Lower leg skin (tissue), 4 donors: ENCODE measurements around the gene CYFIP1. TPM values are rescaled to one million over a fixed set of nuclear protein-coding genes. Genes with fewer than 3 reads are reported as not detected.
A peak's percentile ranks its signal among the peaks of the same experiment; 100 is the strongest.

Source experiments
- DNase-seq, 2 donors: peaks; one replicate each; pipeline ENCODE4 v3.0.0-alpha.2; 2019; ENCODE audit warnings: low spot score in 2 of 2
- H3K4me3 ChIP-seq: fragments of 200-600 bp; sonication (generic); 2 replicates; pipeline ENCODE4 v1.5.1; 2017; ENCODE audit warnings: mild to moderate bottlenecking, low read depth; ENCODE audit not compliant: poor library complexity, severe bottlenecking
- CTCF ChIP-seq, 3 donors: fragments of 450-650 bp; IDR thresholded peaks; one replicate each; pipeline ENCODE4 v1.5.1; 2016; ENCODE audit warnings: antibody characterized with exemption in 3 of 3, mild to moderate bottlenecking in 3 of 3, moderate library complexity in 2 of 3
- POLR2A ChIP-seq, 2 donors: fragments of 450-650 bp; IDR thresholded peaks; one replicate each; pipeline ENCODE4 v1.6.1; 2016 to 2017; ENCODE audit warnings: antibody characterized with exemption in 2 of 2, mild to moderate bottlenecking in 1 of 2, moderate library complexity in 1 of 2
- WGBS, 2 donors: methylation state at CpG; one replicate each; pipeline ENCODE4 v1.1.5; 2018; 5-methylcytosine and 5-hydroxymethylcytosine counted together
- intact Hi-C: fragments of 100-400 bp; cut with DNase I; formaldehyde crosslinking; loops from one replicate; pipeline ENCODE4 v1.15.0; 2023; ENCODE audit warnings: low total_unique reads
- total RNA-seq, 4 donors: library from RNA; depleted of rRNA; stranded (reverse); fragments of >200 nt; gene quantifications; one replicate each; pipeline ENCODE4 v1.1.0, GENCODE V29; 2016

CYFIP1 gene
- total RNA-seq, 4 donors from 2014 or later, result 81.0 to 108 (median 94.6) TPM

GRCh38 chr15:22944651-22945050 is 35.5 kb downstream of the CYFIP1 start:
- TF ChIP-seq POLR2A (IDR thresholded peaks at IDR 0.05) (no peak), CTCF (IDR thresholded peaks at IDR 0.05) (no peak)
- DNase-seq, result peak in 1 of 2 donors; percentile 56
- 47 to 60% methylated on average over 8 of the region's 8 CpGs for WGBS, 2 donors
- intact Hi-C loops, result no loop called here
- no peak overlapping the region for H3K4me3 ChIP-seq

- intact Hi-C loops, result no loop called here
- DNase-seq, result no peak
- no peak overlapping the region for H3K4me3 ChIP-seq
- TF ChIP-seq POLR2A (IDR thresholded peaks at IDR 0.05) (no peak), CTCF (IDR thresholded peaks at IDR 0.05) (no peak)
- 95 to 97% methylated on average over 13 to 15 of the region's 15 CpGs for WGBS, 2 donors
Measured at GRCh38 chr15:22942877-22943276, 37.3 kb downstream of the CYFIP1 start.

- no peak for DNase-seq
- intact Hi-C loops, result no loop called here
- H3K4me3 ChIP-seq, result no peak overlapping the region
- 86 to 88% methylated on average over 20 to 23 of the region's 24 CpGs for WGBS, 2 donors
- TF ChIP-seq CTCF (IDR thresholded peaks at IDR 0.05) (no peak), POLR2A (IDR thresholded peaks at IDR 0.05) (no peak)
Measured at GRCh38 chr15:22942306-22942855, 37.8 kb downstream of the CYFIP1 start.

GRCh38 chr15:22941179-22941578 is 39.0 kb downstream of the CYFIP1 start:
- intact Hi-C loops, result no loop called here
- DNase-seq, result no peak
- TF ChIP-seq POLR2A (IDR thresholded peaks at IDR 0.05) (no peak), CTCF (IDR thresholded peaks at IDR 0.05) (no peak)
- H3K4me3 ChIP-seq, result no peak overlapping the region
- WGBS, 2 donors, result 95 to 98% methylated on average over 4 of the region's 4 CpGs

- no peak overlapping the region for H3K4me3 ChIP-seq
- TF ChIP-seq POLR2A (IDR thresholded peaks at IDR 0.05), result no peak
- TF ChIP-seq CTCF (IDR thresholded peaks at IDR 0.05), result no peak
- WGBS, 2 donors, result 79 to 81% methylated on average over 6 to 10 of the region's 10 CpGs
- intact Hi-C loops, result no loop called here
- no peak for DNase-seq
Measured at GRCh38 chr15:22939652-22940061, 40.5 kb downstream of the CYFIP1 start.

- no peak for DNase-seq
- H3K4me3 ChIP-seq, result no peak overlapping the region
- intact Hi-C loops, result no loop called here
- WGBS, 2 donors, result 87 to 93% methylated on average over 13 of the region's 13 CpGs
- no peak for TF ChIP-seq CTCF (IDR thresholded peaks at IDR 0.05)
Measured at GRCh38 chr15:22939051-22939450, 41.1 kb downstream of the CYFIP1 start.
